ENCODE data around the gene UIMC1.

GRCh38 chr5:176908675-176909368 lies 97.8 kb downstream of the UIMC1 start:
- TF ChIP-seq EZH2 (IDR thresholded peaks at IDR 0.05): no peak
- TF ChIP-seq, protein P1, sequence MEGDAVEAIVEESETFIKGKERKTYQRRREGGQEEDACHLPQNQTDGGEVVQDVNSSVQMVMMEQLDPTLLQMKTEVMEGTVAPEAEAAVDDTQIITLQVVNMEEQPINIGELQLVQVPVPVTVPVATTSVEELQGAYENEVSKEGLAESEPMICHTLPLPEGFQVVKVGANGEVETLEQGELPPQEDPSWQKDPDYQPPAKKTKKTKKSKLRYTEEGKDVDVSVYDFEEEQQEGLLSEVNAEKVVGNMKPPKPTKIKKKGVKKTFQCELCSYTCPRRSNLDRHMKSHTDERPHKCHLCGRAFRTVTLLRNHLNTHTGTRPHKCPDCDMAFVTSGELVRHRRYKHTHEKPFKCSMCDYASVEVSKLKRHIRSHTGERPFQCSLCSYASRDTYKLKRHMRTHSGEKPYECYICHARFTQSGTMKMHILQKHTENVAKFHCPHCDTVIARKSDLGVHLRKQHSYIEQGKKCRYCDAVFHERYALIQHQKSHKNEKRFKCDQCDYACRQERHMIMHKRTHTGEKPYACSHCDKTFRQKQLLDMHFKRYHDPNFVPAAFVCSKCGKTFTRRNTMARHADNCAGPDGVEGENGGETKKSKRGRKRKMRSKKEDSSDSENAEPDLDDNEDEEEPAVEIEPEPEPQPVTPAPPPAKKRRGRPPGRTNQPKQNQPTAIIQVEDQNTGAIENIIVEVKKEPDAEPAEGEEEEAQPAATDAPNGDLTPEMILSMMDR (IDR thresholded peaks at IDR 0.05): no peak
